ENCODE results near the gene LGI4.
A peak's percentile ranks its signal among the peaks of the same experiment; 100 is the strongest.
"Not testable (repeated sequence)": the region's sequence is repeated elsewhere in the genome, so short reads cannot be mapped to it uniquely, and the experiment has no call there.

Gene LGI4

DNA sequence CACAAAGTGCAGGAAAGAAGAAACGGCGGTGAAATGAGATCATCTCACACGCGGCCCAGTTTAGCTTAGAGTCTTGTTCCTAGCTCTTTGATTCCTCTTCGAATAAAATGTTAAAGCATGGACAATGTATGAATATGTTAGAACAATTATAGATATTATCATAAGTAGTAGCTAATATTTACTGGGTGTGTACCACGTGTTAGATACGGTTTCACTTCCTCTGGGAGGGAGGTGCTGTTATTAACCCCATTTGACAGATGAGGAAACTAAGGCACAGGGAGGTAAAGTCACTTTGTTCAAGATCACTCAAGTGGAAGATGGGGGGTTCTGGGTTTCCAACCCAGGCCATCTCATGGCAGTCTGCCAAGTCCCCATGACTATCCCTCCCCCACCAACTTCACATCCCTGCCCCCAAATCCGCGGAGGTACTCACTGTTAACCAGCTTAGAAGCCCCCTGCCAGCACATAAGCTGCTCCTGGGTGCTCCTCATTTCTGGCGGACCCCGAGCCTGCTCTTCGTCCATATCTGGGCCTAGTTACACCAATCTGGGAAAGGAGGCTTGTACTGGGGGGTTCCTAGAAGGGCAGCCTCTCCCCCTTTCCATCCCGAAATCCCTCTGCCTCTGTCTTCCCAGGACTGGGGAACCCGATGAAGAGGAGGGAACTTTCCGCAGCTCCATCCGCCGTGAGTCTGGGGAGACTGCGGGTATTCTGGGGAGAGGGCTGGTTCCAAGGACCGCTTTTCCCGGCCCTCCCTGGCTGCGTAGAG lies 7.2 kb upstream of the LGI4 start:
- DNase-seq, result no peak

DNA sequence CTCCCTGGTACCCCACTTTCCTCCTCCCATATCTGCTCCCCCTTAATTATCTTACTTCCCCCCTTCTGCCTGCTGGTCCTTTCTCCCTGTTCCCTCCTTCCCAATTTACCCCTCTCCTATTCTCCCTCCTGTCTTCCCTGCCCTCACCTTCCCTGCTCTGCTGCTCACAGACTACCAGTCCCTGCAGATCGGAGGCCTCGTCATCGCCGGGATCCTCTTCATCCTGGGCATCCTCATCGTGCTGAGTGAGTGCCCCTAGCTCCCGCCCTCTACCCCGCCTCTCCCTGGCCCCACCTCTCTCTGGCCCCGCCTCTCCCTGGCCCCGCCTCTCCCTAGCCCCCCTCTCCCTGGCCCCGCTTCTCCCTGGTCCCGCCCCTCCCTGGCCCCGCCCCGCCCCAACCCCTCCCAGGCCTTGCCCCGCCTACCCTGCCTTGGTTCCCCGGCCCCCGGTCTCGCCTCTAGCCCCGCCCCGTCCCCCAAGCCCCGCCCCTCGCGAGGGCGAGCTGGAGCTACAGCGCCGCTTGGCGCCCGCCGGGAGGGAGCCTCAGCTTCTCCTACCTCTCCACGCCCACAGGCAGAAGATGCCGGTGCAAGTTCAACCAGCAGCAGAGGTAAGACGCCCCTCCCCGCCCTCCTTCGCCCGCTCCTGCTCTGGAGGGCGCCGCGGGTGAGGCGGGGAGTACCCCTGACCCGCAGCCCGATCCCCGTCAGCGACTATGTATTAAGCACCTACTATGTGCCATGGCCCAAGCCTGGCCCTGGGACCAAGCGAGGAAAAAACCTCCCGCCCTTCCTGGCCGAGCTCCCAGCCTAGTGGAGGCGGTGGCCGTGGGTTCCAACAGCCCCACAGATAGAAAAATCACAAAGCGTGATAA lies 6.3 kb upstream of the LGI4 start:
- DNase-seq, result peak; percentile 96

DNA sequence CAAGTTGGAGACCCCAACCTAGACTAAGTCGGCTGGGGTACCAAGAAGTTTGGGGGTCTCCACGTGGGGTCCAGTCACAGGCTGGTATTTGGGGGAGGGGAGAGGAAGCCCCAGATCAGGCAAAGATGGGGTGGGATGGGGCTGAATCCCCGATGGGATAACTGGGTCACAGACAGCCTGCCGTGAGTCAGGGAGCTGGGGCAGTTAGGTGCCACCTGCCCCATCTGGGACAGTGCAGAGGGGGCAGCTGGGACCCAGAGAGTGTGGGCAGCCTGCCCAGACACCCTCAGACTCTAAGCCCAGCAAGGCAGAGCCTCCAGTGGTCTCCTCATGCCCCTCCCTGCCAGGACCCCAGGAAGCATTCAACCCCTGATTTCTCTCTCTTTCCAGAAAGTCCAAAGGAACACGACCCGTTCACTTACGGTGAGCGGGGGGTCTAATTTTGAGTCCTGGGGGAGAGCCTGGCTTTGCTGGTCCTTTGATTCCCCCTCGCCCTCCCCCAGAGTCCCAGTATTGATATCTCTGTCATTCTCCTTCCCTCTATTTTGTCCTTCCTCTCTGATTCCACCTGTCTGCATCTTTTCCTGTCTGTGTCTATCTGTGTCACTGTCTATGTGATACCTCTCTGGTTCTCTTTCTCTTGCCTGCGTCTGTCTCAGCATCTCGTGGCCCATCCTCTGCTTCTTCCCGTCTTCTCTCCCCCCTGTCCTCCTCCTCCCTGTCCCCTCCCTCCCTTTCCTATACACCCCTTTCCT lies 5.5 kb upstream of the LGI4 start:
- no peak for DNase-seq

DNA sequence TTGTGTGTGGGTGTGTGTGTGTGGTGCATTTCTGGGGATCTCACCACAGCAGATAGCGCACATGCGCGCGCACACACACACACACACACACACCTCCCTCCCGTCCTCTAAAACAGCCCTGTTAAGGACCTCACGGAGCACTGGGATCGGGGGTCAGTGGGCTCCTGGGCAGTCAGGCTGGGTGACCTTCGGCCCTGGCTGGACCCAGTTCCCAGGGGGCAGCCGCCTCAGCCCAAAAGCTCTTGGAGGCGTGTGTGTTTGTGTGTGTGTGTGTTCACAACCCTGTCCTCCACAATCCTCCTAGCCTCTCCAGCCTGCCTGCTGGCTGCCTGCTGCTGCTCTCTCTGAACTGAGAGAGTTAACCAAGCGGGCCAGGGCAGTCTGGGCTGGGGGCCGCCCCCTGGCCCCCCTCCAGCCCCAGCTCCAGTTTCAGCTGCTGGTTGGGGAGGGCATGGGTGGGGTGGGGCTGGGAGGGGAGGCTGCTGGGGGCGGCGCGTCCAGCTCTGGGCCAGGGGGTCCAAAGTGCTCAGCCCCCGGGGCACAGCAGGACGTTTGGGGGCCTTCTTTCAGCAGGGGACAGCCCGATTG lies 3.5 kb upstream of the LGI4 start, which contains the start of gene FXYD1:
Gene FXYD1, plus strand, starts transcription at position 520 of the 588 bp plus-strand sequence. CDS start 1,256 bp downstream, outside the sequence.
- no peak for DNase-seq

DNA sequence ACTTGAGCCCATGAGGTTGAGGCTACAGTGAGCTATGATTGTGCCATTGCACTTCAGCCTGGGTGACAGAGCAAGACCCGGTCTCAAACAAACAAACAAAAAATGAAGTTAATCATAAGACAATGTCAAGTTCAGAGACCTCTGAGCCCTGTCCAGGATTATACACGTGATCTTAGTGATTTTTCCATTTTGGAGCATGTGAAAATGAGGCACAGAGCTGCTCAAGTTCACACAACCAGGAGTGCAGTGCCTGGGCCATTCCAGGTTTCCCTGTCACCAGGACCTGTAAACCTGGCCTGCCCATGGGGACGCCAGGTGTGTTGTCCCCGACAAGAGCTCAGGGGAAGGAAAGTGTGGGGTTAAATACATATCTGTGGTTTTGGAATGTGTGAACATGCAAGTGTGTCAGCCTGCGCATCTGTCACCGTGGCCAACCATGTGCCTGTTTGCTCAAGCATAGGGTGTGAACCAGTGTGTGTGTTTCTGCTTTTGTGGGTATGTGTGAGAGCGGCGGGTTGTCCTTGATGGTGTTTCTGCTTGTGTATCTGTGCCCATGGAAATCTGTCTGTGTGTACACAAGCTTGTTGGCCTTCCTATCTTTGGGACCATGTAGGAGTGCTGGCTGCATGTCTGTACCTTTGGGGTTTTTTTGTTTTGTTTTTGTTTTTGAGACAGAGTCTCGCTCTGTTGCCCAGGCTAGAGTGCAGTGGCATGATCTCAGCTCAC lies 2.3 kb upstream of the LGI4 start:
- no peak for DNase-seq

DNA sequence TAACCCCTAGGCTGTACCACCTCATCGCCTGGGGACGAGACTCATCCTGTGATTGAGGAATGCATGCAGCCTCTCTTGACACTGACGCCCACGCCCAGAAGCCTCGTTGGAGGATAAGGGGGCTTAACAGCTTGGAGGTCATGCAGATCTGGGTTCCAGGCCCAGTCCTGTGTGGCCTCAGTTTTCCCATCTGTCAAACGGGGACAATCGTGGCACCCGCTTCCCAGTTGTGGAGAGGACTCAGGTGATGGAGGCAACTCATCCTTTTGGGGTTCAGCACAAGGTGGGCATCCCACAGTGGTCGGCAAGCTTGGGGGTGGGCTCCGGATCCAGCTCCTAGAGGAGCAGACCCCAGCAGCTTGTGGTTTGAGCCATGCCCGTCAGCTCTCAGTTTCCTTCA lies 1.4 kb upstream of the LGI4 start:
- DNase-seq, result no peak

DNA sequence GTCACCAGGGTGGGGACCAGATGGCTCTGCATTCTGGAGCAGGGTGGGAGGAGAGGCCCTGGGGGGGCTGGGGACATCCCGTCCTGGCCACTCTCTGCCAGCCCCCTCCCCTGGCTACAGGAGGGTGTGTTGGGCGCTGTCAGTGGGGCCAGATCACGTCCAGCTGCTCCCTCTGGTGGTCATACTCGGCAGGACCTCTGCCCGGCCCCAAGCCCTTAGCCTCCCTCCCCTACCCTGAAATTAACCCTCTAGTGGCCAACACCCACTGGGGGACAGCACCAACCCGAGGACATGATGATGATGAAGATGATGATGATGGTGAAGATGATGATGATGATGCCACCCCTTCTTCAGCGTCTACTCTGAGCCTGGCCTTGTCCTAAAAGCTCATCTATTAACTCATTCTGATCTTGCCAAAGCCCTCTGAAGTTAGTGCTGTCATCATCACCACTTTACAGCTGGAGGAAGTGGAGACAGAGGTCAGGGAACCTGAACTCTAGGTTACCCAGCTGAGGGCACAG lies 590 bp upstream of the LGI4 start:
- DNase-seq, result peak; percentile 69

DNA sequence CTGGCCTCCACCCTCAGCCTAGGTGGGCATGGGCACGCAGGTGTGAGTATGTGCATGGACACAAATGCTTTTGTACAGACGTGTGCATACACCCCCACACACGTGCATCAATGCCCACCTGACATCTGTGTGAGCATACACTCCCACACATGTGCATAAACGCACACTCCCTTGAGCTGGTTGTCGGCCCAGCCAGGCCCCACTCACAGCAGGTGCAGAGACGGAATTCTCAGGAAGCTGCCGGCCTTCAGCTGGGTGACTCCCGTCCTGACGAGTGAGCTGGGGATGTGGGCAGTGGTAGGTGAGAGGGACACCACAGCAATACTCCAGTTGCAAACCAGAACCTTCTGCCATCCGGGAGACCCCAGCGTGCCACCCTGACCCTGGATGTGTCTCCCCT lies 1.0 kb downstream of the LGI4 start:
- DNase-seq, result no peak

DNA sequence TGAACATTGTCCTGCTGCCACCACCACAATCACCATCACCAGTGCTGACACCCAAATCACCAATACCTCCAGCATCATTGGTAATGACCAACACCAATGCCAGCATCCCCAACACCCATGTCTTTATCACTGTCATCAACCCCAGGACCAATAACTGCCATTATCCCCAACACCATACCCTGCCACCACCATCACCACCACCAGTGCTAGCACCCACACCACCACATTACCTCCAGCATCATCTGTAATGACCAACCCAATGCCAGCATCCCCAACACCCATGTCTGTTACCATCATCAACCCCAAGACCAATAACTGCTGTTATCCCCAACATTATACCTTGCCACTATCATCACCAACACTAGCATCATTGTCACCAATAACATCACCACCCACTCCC lies 2.6 kb downstream of the LGI4 start:
- DNase-seq, result no peak

DNA sequence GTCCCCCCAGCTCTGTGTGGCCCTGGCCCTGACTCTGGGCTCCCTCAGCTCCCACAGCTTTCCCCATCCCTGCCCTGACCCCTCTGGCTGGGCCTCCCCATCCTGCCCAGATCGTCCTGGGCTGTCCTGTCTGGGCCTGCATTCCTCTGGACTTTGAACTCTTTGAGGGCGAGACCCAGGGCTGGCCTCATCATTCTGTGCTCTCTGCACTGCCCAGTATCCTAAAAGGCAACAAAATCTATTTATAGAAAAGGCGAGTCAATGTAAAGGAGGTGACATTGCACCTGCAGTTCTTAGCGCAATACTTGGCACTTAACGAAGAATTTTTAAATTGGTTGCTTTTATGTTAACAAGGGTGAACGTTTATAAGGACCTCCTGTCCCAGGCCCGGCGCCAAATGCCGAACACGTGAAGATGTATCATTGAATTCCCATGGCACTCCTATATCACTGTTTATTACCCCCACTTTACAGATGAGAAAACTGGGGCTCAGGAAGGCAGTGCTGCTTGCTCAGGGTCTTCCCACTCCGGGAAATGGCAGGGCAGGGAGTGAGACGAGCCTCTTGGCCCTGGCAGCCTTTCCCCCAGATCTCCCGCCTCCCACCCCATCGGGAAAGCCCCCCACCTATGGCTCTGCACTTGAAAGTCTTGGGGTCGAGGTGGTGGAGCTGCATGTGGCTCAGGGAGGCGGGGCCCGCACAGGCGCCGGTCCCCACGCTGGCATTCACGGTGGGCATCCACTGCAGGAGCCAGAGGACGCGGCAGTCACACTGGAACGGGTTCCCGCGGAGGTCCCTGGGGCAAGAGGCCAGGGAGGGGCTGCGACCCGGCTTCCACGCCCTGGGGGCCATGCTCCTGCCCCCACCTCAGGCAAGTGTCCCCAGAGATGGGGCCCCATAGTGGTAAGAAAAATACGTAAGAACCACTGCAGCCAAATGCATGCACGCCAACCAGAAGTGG lies 3.8 kb downstream of the LGI4 start:
- no peak for DNase-seq

DNA sequence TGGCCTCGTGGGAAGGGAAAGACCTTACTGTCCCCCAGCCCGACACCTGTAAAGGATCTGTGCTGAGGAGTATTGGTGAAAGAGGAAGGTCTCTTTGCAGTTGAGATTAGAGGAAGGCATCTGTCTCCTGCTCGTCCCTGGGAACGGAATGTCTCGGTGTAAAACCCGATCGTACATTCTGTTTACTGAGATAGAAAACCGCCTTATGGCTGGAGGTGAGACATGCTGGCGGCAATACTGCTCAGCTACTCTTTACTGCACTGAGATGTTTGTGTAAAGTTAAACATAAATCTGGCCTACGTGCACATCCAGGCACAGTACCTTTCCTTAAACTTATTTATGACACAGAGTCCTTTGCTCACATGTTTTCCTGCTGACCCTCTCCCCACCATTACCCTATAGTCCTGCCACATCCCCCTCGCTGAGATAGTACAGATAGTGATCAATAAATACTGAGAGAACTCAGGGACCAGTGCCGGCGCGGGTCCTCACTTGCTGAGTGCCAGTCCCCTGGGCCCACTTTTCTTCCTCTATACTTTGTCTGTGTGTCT lies 5.1 kb downstream of the LGI4 start:
- not testable (repeated sequence) for DNase-seq

DNA sequence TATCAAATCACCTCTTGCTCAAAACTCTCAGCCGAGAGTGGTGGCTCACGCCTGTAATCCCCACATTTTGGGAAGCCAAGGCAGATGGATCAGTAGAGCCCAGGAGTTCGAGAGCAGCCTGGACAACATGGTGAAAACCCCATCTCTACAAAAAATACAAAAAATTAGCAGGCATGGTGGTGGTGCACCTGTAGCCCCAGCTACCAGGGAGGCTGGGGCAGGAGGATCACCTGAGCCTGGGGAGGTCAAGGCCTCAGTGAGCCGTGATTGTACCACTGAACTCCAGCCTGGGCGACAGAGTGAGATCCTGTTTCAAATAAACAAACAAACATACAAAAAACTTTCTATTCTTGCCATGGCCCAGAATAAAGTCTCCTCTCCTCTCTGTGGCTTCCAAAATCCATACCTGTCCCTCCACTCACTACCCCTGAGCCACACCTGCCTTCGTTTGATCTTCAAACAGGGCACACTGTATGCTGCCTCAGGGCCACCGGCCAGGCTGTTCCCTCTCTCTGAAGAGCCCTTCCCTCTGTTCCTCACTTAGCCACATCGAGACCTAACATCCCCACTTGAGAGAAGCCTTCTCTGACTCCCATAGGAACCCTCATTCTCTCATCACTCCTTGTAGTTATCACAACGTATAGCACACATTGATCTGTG lies 6.3 kb downstream of the LGI4 start:
- DNase-seq, result no peak

DNA sequence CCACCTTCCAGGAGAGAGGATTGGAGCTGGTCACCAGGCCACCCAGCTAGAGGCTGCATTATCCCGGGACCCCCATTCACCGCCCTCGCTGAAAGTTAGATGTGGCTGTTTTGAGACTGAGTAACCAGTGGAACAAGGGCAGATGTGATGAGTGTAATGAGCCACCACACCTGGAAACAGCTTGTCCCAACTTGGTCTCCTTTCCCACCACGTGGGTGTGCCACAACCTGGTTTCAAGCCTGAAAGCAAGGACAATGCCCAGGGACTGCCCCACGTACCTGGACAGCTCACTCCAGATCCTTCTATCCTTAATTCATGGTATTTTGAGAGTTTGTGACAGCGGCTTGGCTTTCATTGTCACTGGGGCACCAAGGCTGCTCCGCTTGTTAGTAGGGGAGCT lies 7.0 kb downstream of the LGI4 start:
- no peak for DNase-seq

DNA sequence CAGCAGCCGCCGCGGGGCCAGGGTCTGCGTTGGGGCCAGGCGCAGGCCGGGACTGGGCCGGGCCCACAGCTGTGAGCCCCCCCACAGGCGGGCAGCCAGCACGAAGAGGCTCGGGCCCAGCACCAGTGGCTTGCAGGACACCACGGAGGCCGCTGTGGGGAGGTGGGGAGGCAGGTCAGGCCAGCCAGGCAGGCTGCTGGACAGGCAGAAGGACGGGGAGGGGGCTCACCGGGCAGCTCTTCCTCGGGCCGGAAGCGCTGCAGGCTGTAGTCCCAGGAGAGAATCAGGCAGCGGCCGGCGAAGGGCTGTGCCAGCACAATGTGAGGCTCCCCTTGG lies 8.3 kb downstream of the LGI4 start:
- no peak for DNase-seq

DNA sequence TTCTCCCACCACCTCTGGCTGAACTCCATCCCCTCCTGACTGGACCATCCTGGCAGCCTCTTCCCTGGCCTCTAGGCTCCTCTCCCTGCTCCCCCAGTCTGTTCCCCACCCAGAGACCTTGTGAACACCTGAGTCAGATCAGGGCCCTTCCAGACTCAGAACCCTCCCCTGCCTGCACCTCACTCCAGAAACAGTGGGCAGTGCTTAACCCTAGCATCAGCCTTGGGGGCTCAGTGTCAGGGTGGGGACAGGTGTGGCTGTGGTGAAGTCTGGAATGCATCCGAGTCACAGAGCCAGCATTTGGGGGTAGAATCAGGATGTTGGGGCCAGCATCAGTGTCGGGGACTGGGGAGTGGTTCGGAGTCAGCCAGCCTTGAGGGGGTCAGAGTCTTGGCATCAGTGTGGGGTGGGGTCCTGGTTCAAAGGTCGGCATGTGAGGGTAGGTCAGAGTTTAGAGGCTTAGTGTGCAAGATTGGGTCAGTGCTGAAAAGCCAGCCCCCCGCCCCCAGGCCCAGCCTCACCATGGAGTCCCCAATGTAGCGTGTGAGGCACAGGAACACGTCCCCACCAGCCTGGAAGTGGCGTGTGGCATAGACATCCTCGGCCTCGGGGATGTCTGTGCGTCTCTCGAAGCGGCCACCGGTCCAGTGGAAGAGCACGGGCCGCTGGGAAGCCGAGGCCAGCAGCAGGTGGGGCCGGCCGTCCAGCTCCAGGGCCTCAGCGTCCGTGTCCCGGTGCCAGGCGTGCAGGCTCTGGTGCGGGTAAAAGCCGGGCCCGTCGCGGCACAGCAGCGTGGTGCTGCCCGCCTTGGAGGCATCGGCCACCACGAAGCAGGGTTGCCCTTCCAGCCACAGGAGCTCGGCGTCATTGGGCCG lies 8.9 kb downstream of the LGI4 start:
- no peak for DNase-seq

DNA sequence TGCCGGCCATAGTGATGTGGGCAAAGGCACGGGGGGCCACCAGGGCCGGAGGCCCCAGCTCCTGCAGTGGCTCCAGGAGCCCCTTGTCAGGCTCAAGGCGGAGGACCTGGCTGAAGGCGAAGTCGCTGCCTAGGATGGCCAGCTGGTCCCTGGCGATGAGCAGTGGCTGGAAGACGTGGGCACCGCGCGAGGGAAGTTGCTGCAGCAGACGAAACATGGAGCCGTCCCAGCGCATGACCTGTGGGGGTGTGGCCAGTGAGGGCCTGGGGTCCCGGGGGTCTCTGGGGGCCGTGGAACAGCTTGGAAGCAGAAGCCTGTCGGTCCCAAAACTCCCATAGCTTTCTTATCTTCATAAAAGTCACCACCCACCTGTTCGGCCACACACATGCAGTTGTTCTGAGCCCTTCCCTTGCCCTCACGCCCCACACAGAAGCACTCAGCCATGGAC lies 9.6 kb downstream of the LGI4 start:
- no peak for DNase-seq

DNA sequence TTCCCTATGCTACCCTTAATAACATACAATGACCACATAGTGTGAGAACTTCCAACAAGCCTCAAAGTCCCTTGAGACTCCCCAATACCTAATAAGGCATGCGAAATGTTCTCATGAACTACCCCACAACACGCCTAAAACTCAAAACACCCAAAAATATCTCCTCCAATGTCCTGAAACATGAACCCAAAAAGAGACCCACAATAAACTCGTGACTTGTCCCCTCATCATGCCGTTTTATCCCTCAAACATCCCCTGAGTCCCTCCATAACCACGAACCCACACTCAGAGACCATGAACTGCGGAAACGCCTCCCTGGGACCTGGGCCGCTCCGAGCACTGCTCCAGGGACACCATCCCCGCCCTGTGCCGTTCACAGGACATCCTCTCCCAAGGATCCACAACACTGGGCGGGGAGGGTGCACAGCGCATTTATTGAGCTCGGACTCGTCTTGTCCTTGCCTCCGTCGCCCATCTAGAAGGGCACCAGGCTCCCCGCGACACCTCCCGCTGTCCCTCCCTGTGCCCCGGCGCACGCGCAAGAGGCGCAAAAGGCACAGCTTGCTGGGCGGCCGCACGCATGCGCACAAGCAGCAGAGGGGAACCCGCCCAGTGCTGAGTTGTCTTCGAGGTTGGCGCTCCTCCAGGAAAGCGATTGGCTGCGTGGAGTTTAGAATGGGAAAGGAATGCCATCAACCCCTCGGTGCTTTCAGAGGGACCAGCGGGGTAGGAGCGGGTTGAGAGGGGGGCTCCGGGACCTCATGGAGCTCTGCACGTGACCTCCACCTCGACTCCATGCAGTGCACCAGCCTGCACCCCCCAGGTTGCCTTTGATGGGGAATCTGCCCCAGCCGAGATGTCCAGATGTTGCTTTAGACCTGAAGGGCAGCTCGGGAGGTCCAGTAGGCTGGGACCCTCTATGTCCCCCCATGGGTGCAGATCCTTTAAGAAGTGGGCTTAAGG lies 10.5 kb downstream of the LGI4 start:
- DNase-seq, result peak; percentile 83

DNA sequence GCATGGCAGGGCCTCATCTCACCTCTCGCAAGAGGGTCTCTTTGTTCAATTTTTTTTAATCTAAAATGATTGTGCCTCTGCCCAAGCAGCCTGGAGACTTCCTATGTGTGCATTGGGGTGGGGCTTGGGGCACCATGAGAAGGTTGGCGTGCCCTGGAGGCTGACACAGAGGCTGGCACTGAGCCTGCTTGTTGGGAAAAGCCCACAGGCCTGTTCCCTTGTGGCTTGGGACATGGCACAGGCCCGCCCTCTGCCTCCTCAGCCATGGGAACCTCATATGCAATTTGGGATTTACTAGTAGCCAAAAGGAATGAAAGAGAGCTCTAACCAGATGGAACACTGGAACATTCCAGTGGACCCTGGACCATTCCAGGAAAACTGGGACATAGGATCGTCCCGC lies 11.3 kb downstream of the LGI4 start:
- DNase-seq, result no peak

Measured in activated CD8-positive, alpha-beta memory T cell treated with anti-CD3 and anti-CD28 coated beads, Interleukin-2, amount 50 U/mL, for 4 hours (primary cell).